Stimulated activated CD8-positive, alpha-beta memory T cell treated with anti-CD3 and anti-CD28 coated beads, Interleukin-7, amount 100 ng/mL, for 48 hours (primary cell): ENCODE results near the gene NT5DC2.

Experiments
- DNase-seq, 2 donors: peaks; one replicate each; pipeline ENCODE4 v3.0.0-alpha.2; 2020; ENCODE audit warnings: low read depth in 1 of 2; ENCODE audit errors: extremely low read depth in 1 of 2

The NT5DC2 gene

DNA sequence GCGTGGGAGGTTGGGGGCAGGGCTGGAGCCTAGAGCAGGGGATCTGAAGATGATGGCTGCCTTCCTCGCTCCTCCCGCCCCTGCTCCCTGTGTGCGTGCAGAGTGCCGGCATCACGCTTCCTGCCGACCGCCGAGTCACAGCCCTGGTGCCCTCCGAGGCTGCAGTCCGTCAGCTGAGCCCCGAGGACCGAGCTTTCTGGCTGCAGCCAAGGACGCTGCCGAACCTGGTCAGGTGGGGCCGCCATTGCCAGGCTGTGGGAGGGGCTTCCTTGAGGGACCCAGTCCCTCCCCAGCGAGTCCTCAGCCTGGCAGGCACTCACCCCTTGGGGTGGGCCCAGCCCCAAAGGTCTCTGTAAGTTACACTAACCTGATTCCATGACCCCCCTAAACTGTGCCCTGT, 20.9 kb downstream of the NT5DC2 start:
- DNase-seq = no peak

DNA sequence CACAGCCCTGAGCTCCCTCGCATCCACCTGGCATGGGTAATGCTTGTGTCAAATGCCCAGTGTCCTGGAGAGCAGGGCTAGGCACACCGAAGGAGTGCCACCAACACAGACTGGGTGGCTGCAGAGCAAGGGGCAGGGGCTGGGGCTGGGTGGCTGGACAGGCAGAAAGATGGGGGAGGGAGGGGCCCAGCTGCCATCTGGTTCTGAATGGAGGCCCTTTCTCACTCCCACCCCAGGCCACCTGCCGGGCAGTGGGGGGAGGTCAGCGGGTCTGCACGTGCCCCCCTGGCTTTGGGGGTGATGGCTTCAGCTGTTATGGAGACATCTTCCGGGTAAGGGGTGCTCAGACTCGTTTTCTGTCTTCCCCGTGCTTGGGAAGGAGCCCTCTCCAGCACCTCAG, 21.6 kb downstream of the NT5DC2 start:
- no peak for DNase-seq

DNA sequence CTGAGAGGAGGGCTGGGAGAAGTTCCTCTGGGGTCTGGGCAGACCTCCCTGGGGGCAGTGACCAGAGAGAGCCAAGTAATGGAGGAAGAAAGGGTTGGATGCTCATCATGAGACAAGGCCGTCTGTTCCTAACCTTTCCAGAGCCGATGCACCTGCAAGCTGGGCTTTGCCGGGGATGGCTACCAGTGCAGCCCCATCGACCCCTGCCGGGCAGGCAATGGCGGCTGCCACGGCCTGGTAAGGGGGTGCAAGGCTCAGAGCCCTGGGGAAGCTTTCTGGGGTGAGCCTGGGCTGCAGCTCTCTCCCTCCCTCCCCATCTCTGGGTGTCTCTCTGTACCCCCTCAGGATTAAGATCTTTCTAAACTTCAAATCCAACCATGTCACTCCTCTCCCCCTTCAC, 22.1 kb downstream of the NT5DC2 start:
- no peak for DNase-seq

DNA sequence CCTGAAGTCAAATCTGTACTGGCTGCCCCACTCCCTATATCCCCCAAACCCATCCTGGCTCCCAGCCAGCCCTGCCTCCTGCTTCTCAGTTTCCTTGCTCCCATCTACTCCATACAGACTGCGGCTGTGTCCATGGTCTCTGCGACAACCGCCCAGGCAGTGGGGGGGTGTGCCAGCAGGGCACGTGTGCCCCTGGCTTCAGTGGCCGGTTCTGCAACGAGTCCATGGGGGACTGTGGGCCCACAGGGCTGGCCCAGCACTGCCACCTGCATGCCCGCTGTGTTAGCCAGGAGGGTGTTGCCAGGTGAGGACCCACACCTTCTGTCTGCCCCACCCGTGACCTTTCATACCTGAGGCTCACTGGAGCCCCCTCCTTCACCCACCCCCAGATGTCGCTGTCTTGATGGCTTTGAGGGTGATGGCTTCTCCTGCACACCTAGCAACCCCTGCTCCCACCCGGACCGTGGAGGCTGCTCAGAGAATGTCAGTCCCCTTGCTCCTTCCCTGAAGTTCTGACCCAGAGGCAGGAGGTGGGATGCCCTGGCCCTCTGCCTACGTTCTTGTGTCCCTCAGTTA, 23.8 kb downstream of the NT5DC2 start:
- DNase-seq = no peak

DNA sequence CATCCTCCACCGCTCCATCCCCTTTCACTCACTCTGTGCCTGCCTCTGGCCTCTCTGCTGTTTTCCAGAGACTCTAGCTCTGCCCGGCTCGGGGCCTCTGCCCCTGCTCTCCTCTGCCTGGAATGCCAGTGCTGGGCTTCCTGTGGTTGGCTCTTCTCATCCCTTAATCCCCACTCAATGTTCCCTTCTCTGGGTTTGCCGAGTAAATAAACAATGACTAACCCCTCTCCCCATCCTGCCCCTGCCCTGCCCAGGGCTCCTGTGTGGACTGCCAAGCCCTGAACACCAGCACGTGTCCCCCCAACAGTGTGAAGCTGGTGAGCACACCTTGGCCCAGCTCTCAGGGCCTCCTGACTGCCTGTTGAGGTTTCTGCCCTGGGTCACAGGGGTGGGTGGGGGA, 26.3 kb downstream of the NT5DC2 start:
- DNase-seq = no peak

DNA sequence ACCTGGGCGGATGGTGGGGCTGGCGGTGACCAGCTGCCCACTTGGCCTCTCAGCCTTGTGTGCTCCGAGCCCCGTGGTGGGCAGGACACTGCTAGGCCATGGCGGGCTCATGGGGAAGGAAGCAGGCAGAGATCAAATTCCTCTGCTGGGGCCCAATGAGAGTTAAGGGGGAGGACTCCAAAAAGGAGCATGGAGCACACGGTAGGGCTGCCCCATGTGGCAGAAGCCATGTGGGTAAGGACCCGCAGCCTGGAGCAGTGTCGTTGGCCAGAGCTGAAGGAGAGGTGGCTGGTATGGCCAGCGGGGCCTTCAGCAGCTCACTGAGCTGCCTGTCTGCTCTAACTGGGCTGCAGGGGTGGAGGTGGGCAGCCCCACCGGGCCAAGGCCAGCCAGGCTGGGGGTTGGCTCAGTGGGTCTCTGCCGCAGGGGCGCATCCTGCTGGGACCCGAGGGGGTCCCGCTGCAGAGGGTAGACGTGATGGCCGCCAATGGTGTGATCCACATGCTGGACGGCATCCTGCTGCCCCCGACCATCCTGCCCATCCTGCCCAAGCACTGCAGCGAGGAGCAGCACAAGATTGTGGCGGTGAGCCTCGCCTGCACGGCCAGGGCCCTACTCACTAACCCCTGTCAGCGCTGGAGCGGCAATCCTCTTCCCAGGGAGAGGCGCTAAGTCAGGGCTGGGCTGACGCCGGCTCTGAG, 27.2 kb downstream of the NT5DC2 start:
- no peak for DNase-seq

DNA sequence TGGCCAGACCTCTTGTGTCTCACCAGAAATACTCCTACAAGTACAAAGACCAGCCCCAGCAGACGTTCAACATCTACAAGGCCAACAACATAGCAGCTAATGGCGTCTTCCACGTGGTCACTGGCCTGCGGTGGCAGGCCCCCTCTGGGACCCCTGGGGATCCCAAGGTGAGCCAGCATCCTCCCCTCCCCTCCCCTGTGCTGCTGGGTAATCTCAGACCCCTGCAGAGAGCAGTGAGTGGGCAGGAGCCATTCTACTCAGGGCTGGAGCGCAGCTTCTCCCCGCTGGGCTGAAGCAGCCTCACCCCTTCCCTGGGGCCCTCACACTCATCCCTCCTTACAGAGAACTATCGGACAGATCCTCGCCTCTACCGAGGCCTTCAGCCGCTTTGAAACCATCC, 28.7 kb downstream of the NT5DC2 start:
- no peak for DNase-seq

DNA sequence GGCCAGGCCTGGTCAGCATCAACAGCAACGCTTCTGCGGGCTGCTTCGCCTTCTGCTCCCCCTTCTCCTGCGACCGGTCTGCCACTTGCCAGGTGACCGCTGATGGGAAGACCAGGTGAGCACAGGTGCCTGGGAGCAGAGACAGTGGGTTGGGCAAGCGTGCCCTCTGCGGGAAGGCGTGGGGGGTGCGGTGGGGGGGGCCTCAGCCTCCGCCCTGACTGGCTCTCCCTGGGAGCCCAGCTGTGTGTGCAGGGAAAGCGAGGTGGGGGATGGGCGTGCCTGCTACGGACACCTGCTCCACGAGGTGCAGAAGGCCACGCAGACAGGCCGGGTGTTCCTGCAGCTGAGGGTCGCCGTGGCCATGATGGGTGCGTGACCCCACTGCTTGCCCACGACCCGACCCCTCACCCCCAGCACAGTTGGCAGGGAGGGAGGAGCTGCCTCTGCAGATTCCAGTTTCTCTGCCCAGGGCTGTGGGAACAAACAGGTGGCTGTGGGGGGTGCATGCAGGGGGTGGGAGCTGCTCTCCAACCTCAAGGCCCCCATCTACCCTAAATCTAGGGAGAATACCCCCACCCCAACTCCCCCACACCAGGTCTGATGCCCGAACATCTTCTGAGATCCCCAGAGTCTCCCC, 29.8 kb downstream of the NT5DC2 start:
- no peak for DNase-seq

DNA sequence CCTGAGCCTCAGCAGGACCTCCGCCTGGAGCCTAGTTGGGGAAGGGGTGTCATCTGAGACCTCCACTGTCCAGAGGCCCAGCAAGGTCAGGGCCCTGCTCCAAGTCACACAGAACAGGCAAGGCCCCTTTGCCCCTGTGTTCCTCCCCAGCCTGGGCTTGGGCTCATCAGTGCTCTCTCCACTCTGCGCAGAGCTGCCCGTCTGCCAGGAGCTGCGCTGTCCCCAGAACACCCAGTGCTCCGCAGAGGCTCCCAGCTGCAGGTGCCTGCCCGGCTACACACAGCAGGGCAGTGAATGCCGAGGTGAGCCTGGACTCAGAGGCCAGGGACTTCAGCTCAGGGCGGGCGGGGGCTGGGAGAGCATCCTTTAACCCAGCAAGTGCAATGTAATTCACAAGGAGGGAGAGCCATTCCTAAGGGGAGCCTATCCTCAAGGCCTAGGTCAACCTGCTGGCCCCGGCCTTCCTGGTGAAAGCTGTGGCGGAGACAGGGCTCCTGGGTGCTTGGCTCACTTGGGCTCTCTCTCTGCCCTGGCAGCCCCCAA, 30.8 kb downstream of the NT5DC2 start:
- no peak for DNase-seq

DNA sequence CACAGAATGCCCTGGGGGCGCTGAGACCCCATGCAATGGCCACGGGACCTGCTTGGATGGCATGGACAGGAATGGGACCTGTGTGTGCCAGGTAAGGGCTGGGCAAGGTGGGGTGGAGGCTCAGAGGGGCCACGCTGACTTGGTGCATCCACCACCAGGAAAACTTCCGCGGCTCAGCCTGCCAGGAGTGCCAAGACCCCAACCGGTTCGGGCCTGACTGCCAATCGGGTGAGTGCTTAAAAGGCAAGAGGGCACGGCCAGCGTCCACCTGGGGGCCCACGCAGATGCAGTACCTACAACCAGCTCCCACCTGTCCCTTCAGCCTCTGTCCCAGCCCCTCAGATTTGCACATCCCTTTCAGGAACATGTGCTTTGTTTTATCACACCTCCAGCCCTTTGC, 31.7 kb downstream of the NT5DC2 start:
- no peak for DNase-seq

DNA sequence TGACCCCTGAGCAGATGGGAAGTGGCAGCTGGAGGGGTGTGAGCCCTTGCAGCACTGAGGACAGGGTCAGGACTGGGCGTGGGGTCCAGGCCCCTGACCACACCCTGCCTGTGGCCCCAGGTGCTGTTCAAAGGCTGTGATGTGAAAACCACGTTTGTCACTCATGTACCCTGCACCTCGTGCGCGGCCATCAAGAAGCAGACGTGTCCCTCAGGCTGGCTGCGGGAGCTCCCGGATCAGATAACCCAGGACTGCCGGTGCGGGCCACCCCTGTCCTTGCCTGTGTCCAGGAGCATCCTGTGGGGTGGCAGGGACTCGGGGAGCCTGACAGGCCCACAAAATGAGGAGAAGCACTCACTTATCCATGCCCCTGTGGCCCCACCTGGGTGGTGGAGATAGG, 32.6 kb downstream of the NT5DC2 start:
- no peak for DNase-seq

DNA sequence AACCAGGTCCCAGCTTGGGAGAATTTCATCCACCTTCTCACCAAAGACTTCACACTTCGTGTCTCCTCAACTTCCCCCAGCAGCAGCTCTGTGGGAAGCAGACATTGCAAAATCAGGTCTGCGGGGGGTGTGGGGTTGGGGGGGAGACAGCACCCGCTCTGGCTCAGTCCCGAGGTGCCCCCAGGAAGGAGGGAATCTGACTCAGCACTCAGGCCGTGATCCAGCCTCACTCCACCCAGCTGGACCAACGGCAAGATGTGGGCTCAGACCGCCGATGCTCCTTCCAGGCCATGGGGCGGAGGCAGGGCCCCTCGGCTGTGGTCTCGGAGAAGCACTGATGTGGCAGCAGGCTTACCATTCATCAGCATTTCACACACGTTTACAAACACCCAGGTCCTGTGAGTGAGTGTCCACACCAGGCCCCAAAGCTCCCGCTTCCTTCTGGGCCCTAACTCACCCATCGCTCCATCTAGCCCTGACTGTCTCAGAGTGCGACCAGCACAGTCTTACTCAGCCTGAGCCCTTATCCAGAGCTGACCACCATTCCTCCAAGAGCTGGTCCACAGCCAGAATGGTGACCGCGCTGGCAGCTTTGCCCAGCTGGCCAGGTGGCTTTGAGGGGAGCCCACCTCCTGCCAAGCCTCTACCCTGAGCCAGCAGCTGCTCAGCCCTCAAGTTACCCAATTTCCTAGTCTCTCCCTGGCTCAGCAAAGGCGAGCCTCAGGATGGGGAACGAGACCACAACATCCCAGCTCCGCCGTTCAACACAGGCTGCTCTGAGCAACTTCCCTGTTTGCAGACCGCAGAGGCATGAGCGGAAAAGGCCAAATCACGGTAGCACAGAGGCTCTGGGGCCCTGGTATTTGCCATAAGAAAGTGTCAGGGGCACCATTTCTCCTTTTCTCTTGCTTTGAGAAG, 35.3 kb downstream of the NT5DC2 start:
- no peak for DNase-seq

DNA sequence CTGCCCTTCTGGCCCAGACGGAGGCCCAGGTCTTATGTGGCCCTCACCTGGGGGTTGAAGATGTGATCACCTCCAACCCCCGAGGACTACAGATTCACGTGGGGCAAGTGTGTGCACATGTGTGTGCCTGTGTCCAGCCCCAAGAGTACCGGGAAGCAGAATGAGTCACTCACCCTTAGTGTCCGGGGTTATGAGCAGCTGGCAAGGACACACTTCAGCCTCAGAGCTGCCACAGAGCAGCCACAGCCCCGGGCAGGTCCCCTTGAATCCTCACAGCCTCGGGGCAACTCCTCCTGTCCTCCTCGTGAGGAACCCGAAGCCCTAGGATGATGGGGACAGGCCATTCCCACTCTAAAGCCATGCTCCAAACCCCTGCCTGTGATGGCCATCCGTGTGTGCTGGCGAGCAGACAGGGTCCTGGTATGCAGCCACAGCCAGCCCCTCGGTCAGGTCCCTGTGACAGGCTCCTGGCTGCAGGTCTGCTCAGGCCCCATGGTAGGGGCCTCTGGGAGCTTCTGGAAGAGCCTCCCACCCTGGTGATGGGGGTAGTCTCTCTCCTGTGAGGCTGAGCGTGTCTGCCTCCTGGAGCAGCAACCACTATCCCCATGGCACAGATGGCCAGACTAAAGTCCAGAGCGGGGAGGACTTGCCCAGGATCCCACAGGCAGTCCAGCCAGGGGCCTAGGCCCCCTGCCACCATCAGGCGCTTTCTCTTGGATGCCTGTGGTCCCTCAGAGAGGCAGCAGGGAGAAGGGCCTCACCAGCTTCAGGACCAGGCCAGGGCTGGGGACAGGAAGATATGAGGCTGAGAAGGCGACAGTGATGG, 37.7 kb downstream of the NT5DC2 start:
- DNase-seq = no peak

DNA sequence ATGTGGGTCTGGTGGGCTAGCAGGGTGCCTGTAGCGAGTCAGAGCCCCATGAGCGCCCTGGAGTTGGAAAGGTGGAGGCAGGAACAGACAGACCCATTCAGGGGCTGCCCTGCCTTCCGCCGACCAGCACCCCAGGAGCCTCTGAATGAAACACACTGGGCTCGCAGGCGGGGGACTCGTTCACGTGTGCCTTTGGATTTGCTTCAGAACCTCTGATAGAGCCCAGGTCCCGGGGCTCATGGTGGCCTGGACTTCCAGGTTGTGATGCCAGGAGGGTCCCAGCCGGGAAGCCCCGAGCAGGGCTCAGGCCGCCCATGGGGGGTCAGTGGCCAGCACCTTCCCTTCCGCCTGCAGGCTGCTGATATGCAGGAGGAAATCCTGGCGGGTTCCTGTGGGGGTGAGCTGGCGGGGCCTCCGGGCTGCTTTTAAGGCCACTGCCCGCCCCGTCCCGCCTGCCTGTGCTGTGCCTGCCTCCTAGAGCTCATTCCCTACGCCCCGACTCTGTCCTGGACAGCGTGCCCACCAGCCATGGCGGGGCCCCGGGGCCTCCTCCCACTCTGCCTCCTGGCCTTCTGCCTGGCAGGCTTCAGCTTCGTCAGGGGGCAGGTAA, 38.7 kb downstream of the NT5DC2 start, which contains the start of gene STAB1:
TSS of gene STAB1 (plus strand) at position 453 of the 610 bp plus-strand sequence. CDS start at position 529, 76 bp downstream.
- DNase-seq = no peak

DNA sequence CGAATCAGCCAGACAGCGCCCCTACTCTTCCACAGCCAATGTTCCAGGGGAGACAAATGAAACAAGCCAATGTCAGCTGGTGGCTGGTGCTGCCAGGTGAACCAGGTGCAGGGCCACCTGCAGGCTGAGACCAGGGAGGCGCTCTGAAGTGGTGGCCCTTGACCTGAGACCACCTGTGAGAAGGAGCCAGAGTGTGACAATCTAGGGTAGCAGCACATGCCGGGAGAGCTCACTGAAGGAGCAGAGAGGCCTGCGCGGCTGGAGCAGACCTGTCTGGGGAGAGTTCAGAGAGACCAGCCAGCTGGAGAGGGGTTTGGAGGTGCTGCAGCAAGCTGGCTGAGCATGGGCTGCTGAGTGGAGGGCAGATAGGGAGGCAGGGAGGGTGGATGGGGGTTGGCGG, 39.2 kb downstream of the NT5DC2 start:
- DNase-seq = no peak

DNA sequence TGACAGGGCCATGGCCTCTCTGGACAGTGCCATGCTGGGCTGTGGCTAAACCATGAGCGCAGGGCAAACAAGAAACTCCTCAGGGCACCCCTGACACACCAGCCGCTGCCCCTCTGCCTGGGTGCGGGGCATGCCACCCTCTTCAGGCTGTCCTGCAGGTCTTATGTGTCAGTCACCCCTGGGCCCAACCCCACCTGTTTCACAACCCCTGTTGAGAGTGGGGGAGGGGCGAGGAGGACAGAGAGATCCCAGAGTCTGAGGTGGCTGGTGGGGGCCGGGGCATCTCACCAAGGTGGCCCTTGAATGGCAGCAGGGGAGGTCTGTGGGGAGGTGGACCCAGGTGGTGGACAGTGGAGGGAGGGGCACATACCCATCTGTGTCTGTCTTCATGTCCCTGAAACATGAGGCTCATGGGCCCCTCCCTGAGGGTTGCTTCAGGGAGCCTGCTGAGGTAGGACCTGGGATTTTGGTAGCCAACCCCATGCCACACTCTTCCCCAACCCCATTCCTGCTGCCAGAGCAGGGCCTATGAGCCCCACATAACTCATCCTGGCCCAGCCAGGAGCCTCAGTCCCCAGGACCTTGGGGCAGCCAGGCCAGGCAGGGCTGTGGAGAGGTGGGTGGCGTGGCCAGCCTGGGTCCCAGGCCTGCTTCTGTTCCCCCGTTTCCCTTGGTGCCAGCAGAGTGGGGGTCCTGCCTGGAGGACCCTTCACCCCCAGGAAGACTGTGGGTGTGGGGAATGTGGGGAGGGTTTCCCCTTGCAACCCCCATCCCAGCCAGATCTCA, 40.2 kb downstream of the NT5DC2 start:
- DNase-seq = no peak

DNA sequence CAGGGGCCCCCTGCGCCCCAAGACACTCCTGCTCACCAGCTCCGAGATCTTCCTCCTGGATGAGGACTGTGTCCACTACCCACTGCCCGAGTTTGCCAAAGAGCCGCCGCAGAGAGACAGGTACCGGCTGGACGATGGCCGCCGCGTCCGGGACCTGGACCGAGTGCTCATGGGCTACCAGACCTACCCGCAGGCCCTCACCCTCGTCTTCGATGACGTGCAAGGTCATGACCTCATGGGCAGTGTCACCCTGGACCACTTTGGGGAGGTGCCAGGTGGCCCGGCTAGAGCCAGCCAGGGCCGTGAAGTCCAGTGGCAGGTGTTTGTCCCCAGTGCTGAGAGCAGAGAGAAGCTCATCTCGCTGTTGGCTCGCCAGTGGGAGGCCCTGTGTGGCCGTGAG, 41.6 kb downstream of the NT5DC2 start:
- no peak for DNase-seq

DNA sequence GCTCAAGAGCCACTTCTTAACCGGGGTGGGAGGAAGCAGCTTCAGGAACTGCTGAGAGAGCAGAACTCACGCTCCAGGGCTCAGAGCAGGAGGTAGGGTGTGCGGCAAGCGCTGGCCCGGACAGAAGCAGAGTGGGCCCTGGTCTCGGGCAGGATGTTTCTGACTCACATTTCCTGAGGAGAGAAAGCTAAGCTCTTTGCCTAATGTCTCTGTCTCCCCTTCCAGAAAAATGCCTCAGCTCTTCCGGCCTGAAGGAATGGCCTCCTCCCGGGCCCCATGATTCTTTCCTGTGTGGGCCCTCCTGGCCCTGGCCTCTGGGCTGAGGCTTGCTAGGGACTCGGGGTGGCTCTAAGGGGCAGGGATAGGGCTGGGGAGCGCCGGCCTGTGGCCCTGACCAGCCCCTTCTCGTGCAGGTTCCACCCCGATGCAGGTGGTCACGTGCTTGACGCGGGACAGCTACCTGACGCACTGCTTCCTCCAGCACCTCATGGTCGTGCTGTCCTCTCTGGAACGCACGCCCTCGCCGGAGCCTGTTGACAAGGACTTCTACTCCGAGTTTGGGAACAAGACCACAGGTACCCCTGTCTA, 42.6 kb downstream of the NT5DC2 start:
- no peak for DNase-seq
